GM21515 (cell line): ENCODE data around the gene PLPPR2.
"Not testable (repeated sequence)": the region's sequence is repeated elsewhere in the genome, so short reads cannot be mapped to it uniquely, and the experiment has no call there.

Source experiments
- ATAC-seq: cut with Tn5 transposase; IDR thresholded peaks from one replicate; pipeline ENCODE4 v1.9.1; 2021; ENCODE audit not compliant: unreplicated experiment

PLPPR2 gene, protein sequence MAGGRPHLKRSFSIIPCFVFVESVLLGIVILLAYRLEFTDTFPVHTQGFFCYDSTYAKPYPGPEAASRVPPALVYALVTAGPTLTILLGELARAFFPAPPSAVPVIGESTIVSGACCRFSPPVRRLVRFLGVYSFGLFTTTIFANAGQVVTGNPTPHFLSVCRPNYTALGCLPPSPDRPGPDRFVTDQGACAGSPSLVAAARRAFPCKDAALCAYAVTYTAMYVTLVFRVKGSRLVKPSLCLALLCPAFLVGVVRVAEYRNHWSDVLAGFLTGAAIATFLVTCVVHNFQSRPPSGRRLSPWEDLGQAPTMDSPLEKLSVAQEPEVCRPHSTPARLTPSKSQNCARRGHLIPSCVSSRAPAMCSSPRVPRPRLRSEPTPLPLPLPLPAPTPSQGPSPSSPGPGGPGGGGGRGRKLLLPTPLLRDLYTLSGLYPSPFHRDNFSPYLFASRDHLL

DNA sequence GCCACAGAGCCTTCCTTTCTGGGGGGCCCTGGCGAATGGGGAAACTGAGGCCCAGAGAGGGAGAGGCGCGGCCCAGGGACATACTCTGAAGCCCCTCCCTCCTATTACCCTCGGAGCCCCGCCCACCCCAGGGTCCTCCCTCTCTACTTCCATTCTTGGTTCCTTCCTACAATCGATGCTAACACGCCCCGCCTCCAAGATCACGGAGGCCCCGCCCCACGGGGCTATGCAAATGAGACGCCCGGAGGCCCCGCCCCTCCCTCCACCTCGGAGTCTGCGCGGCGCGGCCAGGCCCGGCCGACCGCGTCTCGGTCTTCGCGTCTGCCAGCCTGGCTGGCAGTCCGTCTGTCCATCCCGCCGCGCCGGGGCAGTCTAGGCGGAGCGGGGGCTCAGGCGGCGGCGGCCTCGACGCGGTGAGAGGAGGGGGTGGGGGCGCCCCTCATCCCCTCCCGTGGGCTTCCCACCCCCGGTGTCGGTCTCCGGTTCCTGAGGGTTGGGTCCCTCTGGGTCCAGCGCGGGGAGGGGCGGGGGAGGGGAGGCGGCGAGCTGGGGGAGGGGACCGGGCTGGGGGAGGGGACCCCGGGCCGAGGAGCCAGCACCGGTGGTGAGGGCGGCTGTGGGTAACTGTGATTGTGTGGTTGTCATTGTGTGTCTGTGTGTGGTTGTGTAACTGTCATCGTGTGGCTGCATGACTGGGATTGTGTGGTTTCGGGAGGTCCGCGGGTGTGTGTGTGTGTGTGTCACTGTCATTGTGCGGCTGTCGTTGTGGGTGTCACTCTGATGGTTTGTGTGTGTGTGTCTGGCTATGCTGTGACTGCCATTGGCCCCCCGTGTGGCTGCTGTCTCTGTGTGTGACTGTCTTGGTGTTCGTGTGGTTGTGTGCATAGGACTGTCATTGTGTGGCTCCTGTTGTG, at the start of gene PLPPR2:
Gene PLPPR2 (plus strand): TSS at position 273 of the 914 bp plus-strand sequence. CDS start 2,242 bp downstream, outside the sequence.
- no peak for ATAC-seq

GRCh38 chr19:11306337-11306736, 48.9 kb upstream of the PLPPR2 start:
- ATAC-seq: no peak

GRCh38 chr19:11320278-11320995, 34.8 kb upstream of the PLPPR2 start:
- ATAC-seq: not testable (repeated sequence)

GRCh38 chr19:11321191-11322126, 33.8 kb upstream of the PLPPR2 start:
- ATAC-seq: no peak

DNA sequence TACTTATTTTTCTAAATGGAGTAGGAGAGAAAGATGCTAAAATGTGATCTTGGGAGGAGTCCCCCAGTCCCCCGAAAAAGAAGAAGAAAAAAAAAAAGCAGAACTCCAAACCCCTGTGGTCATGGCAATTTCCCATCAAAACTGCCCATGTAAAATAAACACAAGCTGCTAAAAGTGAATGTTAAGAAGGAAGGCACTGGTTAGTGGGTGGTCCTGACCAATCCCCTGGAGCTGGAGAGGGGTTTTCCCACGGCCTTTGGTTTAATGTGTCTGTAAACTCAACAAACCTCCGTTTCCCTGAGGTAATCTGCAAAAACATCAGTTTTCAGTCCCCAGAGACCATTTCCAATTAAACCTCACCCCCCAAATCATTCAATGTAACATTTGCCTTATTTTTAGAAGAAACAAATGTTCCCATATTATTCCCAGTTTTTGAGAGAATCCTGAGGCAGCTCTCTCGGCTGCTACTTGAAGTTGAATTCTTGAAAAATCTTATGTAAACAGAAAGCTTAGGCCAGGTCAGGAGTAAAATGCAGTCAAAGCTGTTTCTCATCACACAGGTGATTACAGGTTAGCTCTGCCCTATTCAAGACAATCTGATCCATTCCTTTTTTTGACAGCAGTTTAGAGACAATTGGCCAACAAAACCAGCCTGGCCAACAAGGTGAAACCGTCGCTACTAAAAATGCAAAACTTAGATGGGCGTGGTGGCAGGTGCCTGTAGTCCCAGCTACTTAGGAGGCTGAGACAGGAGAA, 32.8 kb upstream of the PLPPR2 start:
- ATAC-seq: no peak

DNA sequence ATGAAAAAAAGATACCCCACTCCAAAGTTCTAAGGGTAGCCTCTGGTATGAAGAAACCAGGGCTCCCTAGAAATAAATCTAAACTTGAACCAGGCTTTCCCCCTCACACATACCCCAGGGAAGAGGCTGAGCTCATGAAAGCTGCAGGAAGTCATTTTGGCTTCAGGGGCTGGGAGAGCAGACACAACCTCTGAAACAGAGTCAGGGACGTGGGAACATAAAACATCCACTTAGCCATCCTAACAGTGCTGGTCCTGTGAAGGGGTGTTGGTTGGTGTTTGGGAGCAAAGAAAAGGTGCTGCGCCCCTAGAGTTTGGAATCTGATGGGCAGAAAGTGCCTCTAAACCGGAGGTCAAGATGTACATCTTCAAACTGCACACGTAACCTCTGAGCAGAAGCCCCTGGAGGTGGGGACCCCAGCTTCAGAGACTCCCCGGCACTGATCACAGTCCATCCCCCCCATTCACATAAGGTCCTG, 31.6 kb upstream of the PLPPR2 start:
- ATAC-seq: no peak

DNA sequence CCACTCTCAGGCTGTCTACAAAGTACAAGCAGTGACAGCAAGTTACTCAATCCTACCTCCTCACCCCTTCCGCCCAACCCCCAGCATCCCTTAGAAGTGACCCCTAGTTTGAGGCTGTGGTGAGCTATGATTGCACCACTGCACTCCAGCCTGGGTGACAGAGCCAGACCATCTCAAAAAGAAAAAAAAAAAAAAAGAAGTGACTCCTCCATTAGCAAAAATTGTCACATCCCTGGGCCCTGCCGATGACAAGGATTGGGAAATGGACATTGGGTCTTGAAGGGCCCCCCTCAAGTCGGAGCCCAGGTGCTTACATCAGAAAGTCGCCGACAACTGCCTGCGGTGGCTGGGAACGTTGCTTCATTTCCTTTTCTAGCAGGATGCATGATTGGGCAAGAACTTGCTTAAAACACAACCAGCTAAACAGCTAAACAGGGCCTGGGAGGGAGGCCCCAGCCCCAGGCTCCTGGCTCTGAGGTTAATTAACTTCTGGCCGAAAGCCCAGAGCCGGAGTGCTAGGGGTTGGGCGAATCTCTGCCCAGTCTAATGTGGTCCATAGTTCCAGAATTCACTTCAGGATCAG, 31.1 kb upstream of the PLPPR2 start:
- no peak for ATAC-seq

GRCh38 chr19:11324748-11325389, 30.4 kb upstream of the PLPPR2 start:
- no peak for ATAC-seq

GRCh38 chr19:11325544-11325943, 29.7 kb upstream of the PLPPR2 start:
- no peak for ATAC-seq

GRCh38 chr19:11330127-11330526, 25.1 kb upstream of the PLPPR2 start:
- ATAC-seq: no peak

GRCh38 chr19:11331502-11331901, 23.7 kb upstream of the PLPPR2 start:
- no peak for ATAC-seq

GRCh38 chr19:11332822-11333221, 22.4 kb upstream of the PLPPR2 start:
- ATAC-seq: no peak

- not testable (repeated sequence) for ATAC-seq
These were observed 21.4 kb upstream of the PLPPR2 start for GRCh38 chr19:11333838-11334237.

- no peak for ATAC-seq
These were observed 19.6 kb upstream of the PLPPR2 start for GRCh38 chr19:11335449-11336146.

DNA sequence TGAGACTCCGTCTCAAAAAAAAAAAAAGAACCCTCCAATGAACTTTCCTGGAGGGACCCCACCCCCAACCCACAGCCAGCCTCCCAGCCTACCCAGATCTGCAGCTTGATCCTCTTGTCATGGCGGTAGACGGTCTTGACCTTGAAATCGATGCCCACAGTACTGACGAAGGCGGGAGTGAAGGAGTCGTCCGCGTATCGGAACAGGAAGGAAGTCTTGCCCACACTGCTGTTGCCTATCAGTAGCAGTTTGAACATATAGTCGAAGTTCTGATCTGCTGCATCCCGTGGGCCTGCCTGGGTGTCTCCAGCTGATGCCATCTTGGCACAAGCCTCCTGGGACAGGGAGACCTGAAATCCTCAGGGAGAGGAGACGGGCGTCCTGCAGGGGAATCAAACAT, 18.2 kb upstream of the PLPPR2 start:
- ATAC-seq: no peak

DNA sequence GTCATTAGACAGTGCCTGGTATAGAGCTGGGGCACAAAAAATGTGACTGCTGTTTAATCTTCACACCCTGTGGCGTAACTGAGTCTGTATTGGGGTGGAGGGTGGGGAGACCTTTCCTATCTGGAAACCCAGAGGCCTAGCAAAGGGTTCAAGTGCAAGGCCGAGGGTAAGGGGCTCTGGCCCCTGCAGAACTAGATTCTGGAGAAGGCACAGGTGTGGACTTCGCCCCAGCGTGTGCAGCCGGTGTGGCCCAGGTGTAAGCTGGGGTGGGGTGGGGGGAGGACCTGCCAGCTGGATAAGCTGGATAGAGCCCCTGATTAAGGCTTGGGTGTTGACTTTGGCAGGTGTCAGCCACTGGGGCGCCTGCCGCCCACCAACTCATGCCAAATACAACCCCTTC, 17.1 kb upstream of the PLPPR2 start:
- ATAC-seq: no peak

DNA sequence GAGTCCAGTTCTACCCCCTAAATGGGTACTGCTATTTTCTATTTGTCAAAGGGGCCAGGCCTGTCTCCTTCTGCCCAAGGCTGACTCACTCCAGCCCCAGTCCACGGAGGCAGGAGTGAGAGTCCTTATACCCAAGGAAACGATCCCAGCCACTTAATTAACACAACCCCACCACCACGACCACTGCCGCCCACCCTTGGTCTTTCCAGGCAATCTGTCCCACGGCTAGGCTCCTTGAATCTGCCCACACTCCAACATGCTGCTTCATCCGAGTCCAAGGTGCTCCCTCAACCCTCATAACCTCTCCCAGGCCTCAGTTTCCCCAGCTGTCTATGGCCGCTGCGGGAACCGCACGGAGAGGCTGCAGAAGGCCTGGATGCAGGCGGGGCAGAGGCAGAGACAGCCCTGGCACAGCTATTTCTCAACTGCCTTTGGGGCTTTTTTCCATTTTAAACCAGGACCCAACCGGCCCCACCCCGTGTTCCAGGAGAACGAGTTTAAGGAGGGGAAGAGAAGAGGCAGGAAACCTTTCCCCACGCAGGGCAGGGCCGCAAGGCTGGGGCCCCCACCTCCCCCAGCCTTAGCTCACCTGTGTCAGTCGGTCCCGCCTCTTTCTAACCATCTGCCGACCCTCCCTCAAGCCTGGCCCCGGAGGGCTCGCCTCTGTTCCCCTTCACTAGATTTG, 16.5 kb upstream of the PLPPR2 start:
- ATAC-seq: no peak
